HL-60 (cell line): ENCODE measurements around the gene IGLL5.

ENCODE experiments used
- DNase-seq, 2 experiments: peaks; one replicate each; pipeline ENCODE4 v3.0.0-alpha.2; 2010 to 2020; ENCODE audit warnings: low read depth in 1 of 2, low spot score in 1 of 2
- H3K27ac ChIP-seq: fragments of 250-450 bp; sonication (Bioruptor Pico); replicated peaks from 2 replicates; pipeline ENCODE4 v1.5.1; 2020; ENCODE audit warnings: mild to moderate bottlenecking, moderate library complexity
- H3K27me3 ChIP-seq: fragments of 250-450 bp; sonication (Bioruptor Pico); 2 replicates; pipeline ENCODE4 v1.5.1; 2021; ENCODE audit warnings: mild to moderate bottlenecking, moderate library complexity; ENCODE audit not compliant: insufficient read depth, poor library complexity, severe bottlenecking
- H3K4me3 ChIP-seq: replicated peaks from 2 replicates; pipeline ENCODE4 v1.5.1; 2011; ENCODE audit warnings: mild to moderate bottlenecking, control low read depth, low read length; ENCODE audit not compliant: insufficient read depth
- GABPA ChIP-seq: IDR thresholded peaks from 2 replicates; pipeline ENCODE4 v1.6.1; 2012; ENCODE audit warnings: low read depth
- POLR2AphosphoS5 ChIP-seq: IDR thresholded peaks from 2 replicates; pipeline ENCODE4 v1.6.1; 2012; ENCODE audit warnings: low read depth
- SPI1 ChIP-seq: IDR thresholded peaks from 2 replicates; pipeline ENCODE4 v1.6.1; 2012; ENCODE audit warnings: low read depth, mild to moderate bottlenecking, borderline replicate concordance
- TF ChIP-seq, protein P1 (sequence below): IDR thresholded peaks from one replicate; pipeline ENCODE4 v1.5.1; 2011; ENCODE audit warnings: low read length, control low read depth, inconsistent platforms; ENCODE audit not compliant: insufficient read depth
- TF ChIP-seq, protein P2 (sequence below): IDR thresholded peaks from 2 replicates; pipeline ENCODE4 v1.6.1; 2012; ENCODE audit warnings: low read depth; ENCODE audit not compliant: insufficient replicate concordance

Gene IGLL5

DNA sequence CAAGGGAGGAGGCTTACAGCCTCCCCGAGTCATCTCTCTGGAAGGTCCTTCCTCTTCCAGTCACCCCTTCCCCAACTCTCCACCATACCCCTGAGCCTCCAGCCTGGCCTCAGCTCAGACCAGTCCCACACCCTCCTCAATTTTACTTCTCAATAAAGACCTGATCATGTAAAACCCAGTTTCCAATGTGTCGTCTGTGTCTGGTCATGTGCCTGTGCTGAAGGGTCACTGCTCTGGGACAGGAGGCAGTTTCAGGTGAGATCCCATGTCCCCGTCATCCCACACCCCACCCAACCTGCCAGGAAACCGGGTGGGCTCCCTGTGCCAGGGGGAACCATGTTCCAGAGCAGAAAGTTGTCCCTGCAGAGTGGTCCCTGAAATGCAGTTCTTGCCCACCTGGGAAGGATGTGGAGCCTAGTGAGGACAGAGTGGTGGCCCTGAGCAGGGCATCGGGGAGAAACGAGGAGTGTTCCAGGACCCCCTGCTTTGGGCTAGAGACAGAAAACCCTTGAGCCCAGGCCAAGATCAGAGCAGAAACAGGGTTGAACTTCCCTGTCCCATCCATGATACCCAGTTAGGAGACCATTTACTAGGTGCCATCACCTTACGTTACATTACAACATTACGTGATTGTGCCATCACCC lies 19.4 kb downstream of the IGLL5 start:
- Histone ChIP-seq H3K27ac (no peak overlapping the region), H3K27me3 (peaks cover 2% of the 10 kb centered on the region), H3K4me3 (no peak overlapping the region)
- no peak for DNase-seq
- TF ChIP-seq SPI1: no peak
- TF ChIP-seq, protein P1, sequence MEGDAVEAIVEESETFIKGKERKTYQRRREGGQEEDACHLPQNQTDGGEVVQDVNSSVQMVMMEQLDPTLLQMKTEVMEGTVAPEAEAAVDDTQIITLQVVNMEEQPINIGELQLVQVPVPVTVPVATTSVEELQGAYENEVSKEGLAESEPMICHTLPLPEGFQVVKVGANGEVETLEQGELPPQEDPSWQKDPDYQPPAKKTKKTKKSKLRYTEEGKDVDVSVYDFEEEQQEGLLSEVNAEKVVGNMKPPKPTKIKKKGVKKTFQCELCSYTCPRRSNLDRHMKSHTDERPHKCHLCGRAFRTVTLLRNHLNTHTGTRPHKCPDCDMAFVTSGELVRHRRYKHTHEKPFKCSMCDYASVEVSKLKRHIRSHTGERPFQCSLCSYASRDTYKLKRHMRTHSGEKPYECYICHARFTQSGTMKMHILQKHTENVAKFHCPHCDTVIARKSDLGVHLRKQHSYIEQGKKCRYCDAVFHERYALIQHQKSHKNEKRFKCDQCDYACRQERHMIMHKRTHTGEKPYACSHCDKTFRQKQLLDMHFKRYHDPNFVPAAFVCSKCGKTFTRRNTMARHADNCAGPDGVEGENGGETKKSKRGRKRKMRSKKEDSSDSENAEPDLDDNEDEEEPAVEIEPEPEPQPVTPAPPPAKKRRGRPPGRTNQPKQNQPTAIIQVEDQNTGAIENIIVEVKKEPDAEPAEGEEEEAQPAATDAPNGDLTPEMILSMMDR: no peak
- TF ChIP-seq, protein P2, sequence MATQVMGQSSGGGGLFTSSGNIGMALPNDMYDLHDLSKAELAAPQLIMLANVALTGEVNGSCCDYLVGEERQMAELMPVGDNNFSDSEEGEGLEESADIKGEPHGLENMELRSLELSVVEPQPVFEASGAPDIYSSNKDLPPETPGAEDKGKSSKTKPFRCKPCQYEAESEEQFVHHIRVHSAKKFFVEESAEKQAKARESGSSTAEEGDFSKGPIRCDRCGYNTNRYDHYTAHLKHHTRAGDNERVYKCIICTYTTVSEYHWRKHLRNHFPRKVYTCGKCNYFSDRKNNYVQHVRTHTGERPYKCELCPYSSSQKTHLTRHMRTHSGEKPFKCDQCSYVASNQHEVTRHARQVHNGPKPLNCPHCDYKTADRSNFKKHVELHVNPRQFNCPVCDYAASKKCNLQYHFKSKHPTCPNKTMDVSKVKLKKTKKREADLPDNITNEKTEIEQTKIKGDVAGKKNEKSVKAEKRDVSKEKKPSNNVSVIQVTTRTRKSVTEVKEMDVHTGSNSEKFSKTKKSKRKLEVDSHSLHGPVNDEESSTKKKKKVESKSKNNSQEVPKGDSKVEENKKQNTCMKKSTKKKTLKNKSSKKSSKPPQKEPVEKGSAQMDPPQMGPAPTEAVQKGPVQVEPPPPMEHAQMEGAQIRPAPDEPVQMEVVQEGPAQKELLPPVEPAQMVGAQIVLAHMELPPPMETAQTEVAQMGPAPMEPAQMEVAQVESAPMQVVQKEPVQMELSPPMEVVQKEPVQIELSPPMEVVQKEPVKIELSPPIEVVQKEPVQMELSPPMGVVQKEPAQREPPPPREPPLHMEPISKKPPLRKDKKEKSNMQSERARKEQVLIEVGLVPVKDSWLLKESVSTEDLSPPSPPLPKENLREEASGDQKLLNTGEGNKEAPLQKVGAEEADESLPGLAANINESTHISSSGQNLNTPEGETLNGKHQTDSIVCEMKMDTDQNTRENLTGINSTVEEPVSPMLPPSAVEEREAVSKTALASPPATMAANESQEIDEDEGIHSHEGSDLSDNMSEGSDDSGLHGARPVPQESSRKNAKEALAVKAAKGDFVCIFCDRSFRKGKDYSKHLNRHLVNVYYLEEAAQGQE: no peak
- no peak for TF ChIP-seq POLR2AphosphoS5
- no peak for TF ChIP-seq GABPA

DNA sequence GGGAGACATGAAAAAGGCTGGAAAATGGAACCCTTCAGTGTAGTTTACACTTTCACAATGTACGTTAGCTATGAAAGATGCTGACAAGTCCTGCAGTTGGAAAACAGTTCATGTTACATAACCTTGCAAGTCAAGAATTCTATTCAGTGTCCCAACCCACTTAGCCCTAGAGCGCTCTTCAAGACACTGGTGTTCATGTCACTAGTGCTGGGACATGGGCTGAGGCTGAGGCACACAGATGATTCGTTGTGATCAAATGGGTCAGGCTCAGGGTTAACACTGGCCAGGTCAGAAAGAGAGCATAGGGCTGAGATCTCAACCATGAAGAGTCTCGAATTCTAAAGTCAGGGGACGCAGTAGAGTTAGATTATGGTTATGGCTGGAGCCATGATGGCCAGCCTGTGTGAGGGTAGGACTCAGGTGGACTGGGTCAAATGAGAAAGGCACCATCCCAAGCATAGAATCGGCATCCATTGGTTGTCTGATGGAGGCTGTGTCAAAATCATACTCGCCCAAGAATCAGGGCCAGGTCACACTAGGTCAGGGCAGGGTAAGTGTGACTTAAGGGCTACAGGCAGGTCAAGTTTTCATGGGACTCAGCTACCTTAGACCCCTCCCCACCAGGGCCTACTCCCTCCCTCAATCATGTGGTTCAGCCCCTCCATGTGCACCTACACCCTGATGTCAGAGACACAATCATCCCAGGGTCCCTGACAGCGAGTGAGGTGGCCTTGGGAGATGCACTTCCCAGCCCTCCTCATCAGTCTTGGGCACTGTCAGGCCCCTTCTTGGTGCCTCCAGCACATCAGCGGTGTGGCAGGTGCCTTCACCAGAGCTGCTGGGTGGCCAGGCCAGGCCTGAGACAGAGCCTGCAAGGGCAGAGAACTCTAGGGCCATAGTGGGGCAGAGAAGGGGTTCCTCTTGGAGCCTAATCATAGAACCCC lies 20.2 kb downstream of the IGLL5 start:
- TF ChIP-seq, protein P2: no peak
- TF ChIP-seq, protein P1: no peak
- Histone ChIP-seq H3K4me3 (no peak overlapping the region), H3K27ac (no peak overlapping the region), H3K27me3 (peaks cover 2% of the 10 kb centered on the region)
- no peak for DNase-seq

DNA sequence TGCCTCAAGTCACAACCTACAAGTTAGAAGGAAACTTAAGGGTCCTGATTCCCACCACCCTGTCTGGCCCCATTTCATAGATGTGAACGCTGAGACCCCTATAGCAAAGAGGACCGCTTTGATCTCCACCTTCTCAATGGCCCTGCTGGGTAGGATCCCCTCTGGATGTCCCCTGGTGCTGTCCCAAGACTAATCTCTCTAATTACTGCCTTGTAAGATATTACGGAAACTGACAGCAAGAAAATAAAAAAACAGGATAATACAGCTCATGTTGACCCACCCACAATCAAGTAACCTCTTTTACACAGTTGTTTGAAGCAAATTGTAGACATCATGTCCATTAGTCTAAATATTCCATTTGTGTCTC lies 20.9 kb downstream of the IGLL5 start:
- DNase-seq: no peak
- H3K27me3 ChIP-seq: peaks cover 2% of the 10 kb centered on the region
- TF ChIP-seq, protein P2: no peak
- no peak for TF ChIP-seq SPI1
- no peak overlapping the region for H3K27ac ChIP-seq
- H3K4me3 ChIP-seq: no peak overlapping the region
